ENCODE results near the gene MYL5. TPM values are rescaled to one million over a fixed set of nuclear protein-coding genes. Genes with fewer than 3 reads are reported as not detected.

The MYL5 gene
- polyA plus RNA-seq, 1 donor from 2014 or later: 15.1 TPM

GRCh38 chr4:650951-651883 lies 23.1 kb upstream of the MYL5 start:
- Histone ChIP-seq H3K27ac (ENCODE audit: low read length) (no peak overlapping the region), H4K20me1 (ENCODE audit: insufficient read depth) (no peaks in the 10 kb centered on the region), H3K4me2 (ENCODE audit: low read length) (no peak overlapping the region), H3K9me3 (ENCODE audit: low read length) (no peaks in the 10 kb centered on the region), H3K9me2 (ENCODE audit: insufficient read depth, low read length) (no peaks in the 10 kb centered on the region), H2AFZ (ENCODE audit: low read depth, low read length) (no peak overlapping the region), H3K9ac (ENCODE audit: low read length) (no peak overlapping the region), H3K79me2 (replicated peaks; ENCODE audit: insufficient read depth, low read length) (no peaks in the 10 kb centered on the region), H3K36me3 (ENCODE audit: insufficient read depth, low read length) (no peaks in the 10 kb centered on the region), H3K27me3 (ENCODE audit: insufficient read depth, low read depth, low read length) (no peaks in the 10 kb centered on the region), H3F3A (ENCODE audit: insufficient read depth, low read length, poor library complexity, severe bottlenecking) (no peaks in the 10 kb centered on the region), H3K4me3 (ENCODE audit: low read length) (no peak overlapping the region)
- TF ChIP-seq SMC3 (conservative IDR thresholded peaks at IDR 0.05; ENCODE audit: poor library complexity) (no peak), CTCF (IDR thresholded peaks at IDR 0.05; ENCODE audit: poor library complexity, severe bottlenecking) (no peak), TAF1 (IDR thresholded peaks at IDR 0.05; ENCODE audit: low read depth) (no peak), REST (IDR thresholded peaks at IDR 0.05; ENCODE audit: borderline replicate concordance) (no peak), EP300 (conservative IDR thresholded peaks at IDR 0.05; ENCODE audit: poor library complexity, severe bottlenecking) (no peak), MXI1 (conservative IDR thresholded peaks at IDR 0.05; ENCODE audit: poor library complexity, severe bottlenecking) (no peak), EZH2 (IDR thresholded peaks at IDR 0.05; ENCODE audit: borderline replicate concordance, insufficient read depth, low read length, poor library complexity, severe bottlenecking) (no peak), RAD21 (conservative IDR thresholded peaks at IDR 0.05) (no peak), POLR2AphosphoS5 (IDR thresholded peaks at IDR 0.05) (no peak)

- no peaks in the 10 kb centered on the region for H3K36me3 ChIP-seq (ENCODE audit: insufficient read depth, low read length)
- H3K9me2 ChIP-seq (ENCODE audit: insufficient read depth, low read length): no peaks in the 10 kb centered on the region
- H3K27ac ChIP-seq (ENCODE audit: low read length): no peak overlapping the region
- no peak overlapping the region for H3K4me3 ChIP-seq (ENCODE audit: low read length)
- no peaks in the 10 kb centered on the region for H3K9me3 ChIP-seq (ENCODE audit: low read length)
- TF ChIP-seq RAD21 (conservative IDR thresholded peaks at IDR 0.05): no peak
- no peak for TF ChIP-seq CTCF (IDR thresholded peaks at IDR 0.05; ENCODE audit: poor library complexity, severe bottlenecking)
- no peak for TF ChIP-seq SMC3 (conservative IDR thresholded peaks at IDR 0.05; ENCODE audit: poor library complexity)
- no peak for TF ChIP-seq MXI1 (conservative IDR thresholded peaks at IDR 0.05; ENCODE audit: poor library complexity, severe bottlenecking)
- TF ChIP-seq EP300 (conservative IDR thresholded peaks at IDR 0.05; ENCODE audit: poor library complexity, severe bottlenecking): no peak
- no peak for TF ChIP-seq REST (IDR thresholded peaks at IDR 0.05; ENCODE audit: borderline replicate concordance)
- TF ChIP-seq POLR2AphosphoS5 (IDR thresholded peaks at IDR 0.05): no peak
- no peak for TF ChIP-seq EZH2 (IDR thresholded peaks at IDR 0.05; ENCODE audit: borderline replicate concordance, insufficient read depth, low read length, poor library complexity, severe bottlenecking)
- no peak for TF ChIP-seq TAF1 (IDR thresholded peaks at IDR 0.05; ENCODE audit: low read depth)
- no peaks in the 10 kb centered on the region for H3K27me3 ChIP-seq (ENCODE audit: insufficient read depth, low read depth, low read length)
- H3K4me2 ChIP-seq (ENCODE audit: low read length): no peak overlapping the region
- H2AFZ ChIP-seq (ENCODE audit: low read depth, low read length): no peak overlapping the region
- H3K9ac ChIP-seq (ENCODE audit: low read length): no peak overlapping the region
- H3K79me2 ChIP-seq (replicated peaks; ENCODE audit: insufficient read depth, low read length): no peaks in the 10 kb centered on the region
- no peaks in the 10 kb centered on the region for H3F3A ChIP-seq (ENCODE audit: insufficient read depth, low read length, poor library complexity, severe bottlenecking)
- no peaks in the 10 kb centered on the region for H4K20me1 ChIP-seq (ENCODE audit: insufficient read depth)
These were observed 22.3 kb upstream of the MYL5 start for GRCh38 chr4:651884-652642.

Data from neural cell (in vitro differentiated cells).